H9 (cell line): ENCODE results near the gene MS4A14. TPM values are rescaled to one million over a fixed set of nuclear protein-coding genes. Genes with fewer than 3 reads are reported as not detected.

Source experiments
- DNase-seq: peaks from one replicate; pipeline ENCODE4 v3.0.0-alpha.2; 2017
- H2AFZ ChIP-seq: one replicate; pipeline ENCODE4 v1.6.1; 2013; ENCODE audit warnings: mild to moderate bottlenecking, low read length, control low read depth, moderate library complexity
- H2AK5ac ChIP-seq: 2 replicates; pipeline ENCODE4 v1.6.1; 2013; ENCODE audit warnings: low read length, control low read depth, mixed read lengths; ENCODE audit not compliant: insufficient read length
- H2BK120ac ChIP-seq: one replicate; pipeline ENCODE4 v1.6.1; 2013; ENCODE audit warnings: low read depth, mild to moderate bottlenecking, low read length, control low read depth, inconsistent platforms; ENCODE audit not compliant: poor library complexity, severe bottlenecking
- H2BK12ac ChIP-seq: 2 replicates; pipeline ENCODE4 v1.6.1; 2013; ENCODE audit warnings: low read length, control low read depth, mixed read lengths, low read depth; ENCODE audit not compliant: insufficient read length
- H2BK15ac ChIP-seq: 2 replicates; pipeline ENCODE4 v1.6.1; 2013; ENCODE audit warnings: low read depth, low read length, control low read depth
- H2BK20ac ChIP-seq: one replicate; pipeline ENCODE4 v1.6.1; 2013; ENCODE audit warnings: low read depth, mild to moderate bottlenecking, low read length, control low read depth, inconsistent platforms; ENCODE audit not compliant: poor library complexity, severe bottlenecking
- H2BK5ac ChIP-seq: 2 replicates; pipeline ENCODE4 v1.6.1; 2013; ENCODE audit warnings: low read length, control low read depth, mixed read lengths; ENCODE audit not compliant: insufficient read length
- H3K14ac ChIP-seq: 2 replicates; pipeline ENCODE4 v1.6.1; 2013; ENCODE audit warnings: low read length, control low read depth; ENCODE audit not compliant: insufficient read depth
- H3K18ac ChIP-seq: 2 replicates; pipeline ENCODE4 v1.6.1; 2013; ENCODE audit warnings: low read depth, mild to moderate bottlenecking, mixed read lengths, low read length, control low read depth; ENCODE audit not compliant: insufficient read length
- H3K23ac ChIP-seq: 2 replicates; pipeline ENCODE4 v1.6.1; 2013; ENCODE audit warnings: low read length, control low read depth, mixed read lengths, low read depth; ENCODE audit not compliant: insufficient read length
- H3K23me2 ChIP-seq: 2 replicates; pipeline ENCODE4 v1.6.1; 2013; ENCODE audit warnings: low read depth, mild to moderate bottlenecking, mixed read lengths, low read length, control low read depth; ENCODE audit not compliant: insufficient read length, poor library complexity, severe bottlenecking
- H3K27ac ChIP-seq: 2 replicates; pipeline ENCODE4 v1.5.1; 2013; ENCODE audit warnings: low read length, control low read depth, mixed read lengths, low read depth; ENCODE audit not compliant: insufficient read length
- H3K27me3 ChIP-seq: 2 replicates; pipeline ENCODE4 v1.6.1; 2013; ENCODE audit warnings: low read length, control low read depth, inconsistent platforms; ENCODE audit not compliant: insufficient read depth
- H3K4ac ChIP-seq: 2 replicates; pipeline ENCODE4 v1.6.1; 2013; ENCODE audit warnings: low read depth, mild to moderate bottlenecking, control low read depth, inconsistent platforms, low read length, moderate library complexity
- H3K4me1 ChIP-seq: 2 replicates; pipeline ENCODE4 v1.6.1; 2013; ENCODE audit warnings: low read length, control low read depth, inconsistent platforms; ENCODE audit not compliant: insufficient read depth
- H3K4me2 ChIP-seq: 2 replicates; pipeline ENCODE4 v1.6.1; 2013; ENCODE audit warnings: low read length, control low read depth, mixed read lengths; ENCODE audit not compliant: insufficient read length, insufficient read depth
- H3K56ac ChIP-seq: 2 replicates; pipeline ENCODE4 v1.6.1; 2013; ENCODE audit warnings: low read depth, mild to moderate bottlenecking, mixed read lengths, low read length, control low read depth; ENCODE audit not compliant: insufficient read length
- H3K79me1 ChIP-seq: 2 replicates; pipeline ENCODE4 v1.6.1; 2013; ENCODE audit warnings: low read depth, mild to moderate bottlenecking, moderate library complexity, low read length, control low read depth, inconsistent platforms; ENCODE audit not compliant: insufficient read depth, poor library complexity, severe bottlenecking
- H3K79me2 ChIP-seq: 2 replicates; pipeline ENCODE4 v1.6.1; 2013; ENCODE audit warnings: low read length, control low read depth, inconsistent platforms; ENCODE audit not compliant: insufficient read depth
- H3K9ac ChIP-seq: 2 replicates; pipeline ENCODE4 v1.6.1; 2013; ENCODE audit warnings: low read length, control low read depth, mixed read lengths; ENCODE audit not compliant: insufficient read length; ENCODE audit errors: extremely low read depth
- H3K9me3 ChIP-seq: one replicate; pipeline ENCODE4 v1.6.1; 2013; ENCODE audit warnings: low read depth, low read length, inconsistent platforms; ENCODE audit not compliant: control insufficient read depth
- H3T11ph ChIP-seq: one replicate; pipeline ENCODE4 v1.6.1; 2013; ENCODE audit warnings: mild to moderate bottlenecking, low read length, control low read depth, inconsistent platforms
- H4K20me1 ChIP-seq: one replicate; pipeline ENCODE4 v1.6.1; 2013; ENCODE audit not compliant: control insufficient read depth, insufficient read length, insufficient read depth
- H4K5ac ChIP-seq: 2 replicates; pipeline ENCODE4 v1.6.1; 2013; ENCODE audit warnings: low read depth, mild to moderate bottlenecking, mixed read lengths, low read length, control low read depth; ENCODE audit not compliant: insufficient read length
- H4K8ac ChIP-seq: replicated peaks from 2 replicates; pipeline ENCODE4 v1.6.1; 2013; ENCODE audit warnings: low read length, control low read depth, mixed read lengths, low read depth; ENCODE audit not compliant: insufficient read length
- H4K91ac ChIP-seq: 2 replicates; pipeline ENCODE4 v1.6.1; 2013; ENCODE audit warnings: low read depth, mild to moderate bottlenecking, moderate library complexity, mixed read lengths, low read length, control low read depth; ENCODE audit not compliant: insufficient read length
- H3K27ac Mint-ChIP-seq, 3 experiments: 2 replicates in 2 of 3; 3 replicates in 1 of 3; pipeline ENCODE4 v1.8.0; 2020 to 2021; ENCODE audit warnings: mixed read lengths in 3 of 3, mild to moderate bottlenecking in 1 of 3, moderate library complexity in 1 of 3
- H3K27me3 Mint-ChIP-seq: 2 replicates; pipeline ENCODE4 v1.8.0; 2021; ENCODE audit warnings: low read depth, mild to moderate bottlenecking, moderate library complexity, mixed read lengths
- H3K36me3 Mint-ChIP-seq, 3 experiments: 2 replicates in 2 of 3; 3 replicates in 1 of 3; pipeline ENCODE4 v1.8.0; 2020 to 2021; ENCODE audit warnings: low read depth in 3 of 3, mixed read lengths in 3 of 3; ENCODE audit not compliant: insufficient read depth in 1 of 3
- H3K4me1 Mint-ChIP-seq, 2 experiments: 2 replicates each; pipeline ENCODE4 v1.8.0; 2020; ENCODE audit warnings: mixed read lengths in 2 of 2
- H3K4me3 Mint-ChIP-seq, 2 experiments: 2 replicates in 1 of 2; 3 replicates in 1 of 2; pipeline ENCODE4 v1.8.0; 2020 to 2021; ENCODE audit warnings: mild to moderate bottlenecking in 2 of 2, mixed read lengths in 2 of 2, moderate library complexity in 1 of 2
- H3K9me3 Mint-ChIP-seq, 2 experiments: 2 replicates in 1 of 2; 3 replicates in 1 of 2; pipeline ENCODE4 v1.8.0; 2020; ENCODE audit warnings: mild to moderate bottlenecking in 2 of 2, mixed read lengths in 2 of 2, moderate library complexity in 1 of 2
- WGBS: extraction: QIAGEN DNeasy Blood & Tissue Kit; methylation state at CpG from one replicate; pipeline ENCODE4 v1.1.7; 2013; ENCODE audit warnings: missing lambda C conversion rate, low lambda C conversion rate, mixed read lengths; ENCODE audit not compliant: insufficient read length; ENCODE audit errors: extremely low coverage; 5-methylcytosine and 5-hydroxymethylcytosine counted together
- total RNA-seq: library from RNA; stranded (reverse); gene quantifications from 2 replicates; pipeline ENCODE4 v1.2.1, GENCODE V29; 2021
- TF ChIP-seq, protein P1 (sequence below): fragments of 200-600 bp; sonication (generic); conservative IDR thresholded peaks from 3 replicates; pipeline ENCODE4 v1.8.0; 2021; ENCODE audit warnings: antibody characterized with exemption, mild to moderate bottlenecking

MS4A14 gene
- total RNA-seq, 1 experiment from 2014 or later: not detected

DNA sequence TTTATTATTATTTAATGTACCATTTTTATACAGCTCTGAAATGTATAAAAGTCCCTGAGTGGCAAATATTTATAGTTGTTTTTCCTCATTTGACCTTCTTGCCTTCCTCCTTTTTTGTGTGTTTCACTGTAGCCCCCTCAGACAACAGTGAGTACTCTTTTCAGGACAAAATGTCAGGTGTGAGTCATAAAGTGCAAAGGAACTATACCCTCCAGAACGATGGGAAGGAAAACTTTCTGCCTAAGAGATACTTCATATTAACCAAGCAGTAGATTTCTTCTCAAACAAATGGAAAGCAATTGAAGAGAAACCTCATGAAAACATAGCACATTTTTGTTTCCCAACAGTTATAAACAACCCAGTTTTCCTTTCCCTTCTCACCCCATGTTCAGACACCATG is 34.0 kb upstream of the MS4A14 start:
- H2AK5ac ChIP-seq: no peak overlapping the region
- H3K4me2 ChIP-seq: no peak overlapping the region
- H3K79me2 ChIP-seq: no peaks in the 10 kb centered on the region
- H2AFZ ChIP-seq: no peak overlapping the region
- no peak overlapping the region for H3K56ac ChIP-seq
- no peak overlapping the region for H2BK12ac ChIP-seq
- no peak overlapping the region for H2BK120ac ChIP-seq
- H3K23ac ChIP-seq: no peak overlapping the region
- DNase-seq: no peak
- H2BK15ac ChIP-seq: no peak overlapping the region
- no peak overlapping the region for H3K27ac ChIP-seq
- H3K23me2 ChIP-seq: no peaks in the 10 kb centered on the region
- no peaks in the 10 kb centered on the region for H4K20me1 ChIP-seq
- peaks cover 6% of the 10 kb centered on the region; the same call in 1 of the 2 replicates for H3K4me1 ChIP-seq
- H3K9me3 Mint-ChIP-seq: peaks cover 28 to 32% of the 10 kb centered on the region in 2 experiments
- no peak overlapping the region for H4K8ac ChIP-seq
- H3K27me3 Mint-ChIP-seq: no peaks in the 10 kb centered on the region
- no CpG with 5 or more reads among the region's 1 CpG for WGBS
- H3K4me3 Mint-ChIP-seq: no peak overlapping the region
- no peak overlapping the region for H3K4ac ChIP-seq
- no peak overlapping the region for H3K18ac ChIP-seq
- no peak overlapping the region for H2BK5ac ChIP-seq
- no peaks in the 10 kb centered on the region for H3K27me3 ChIP-seq
- H3K27ac Mint-ChIP-seq: no peak overlapping the region
- TF ChIP-seq, protein P1, sequence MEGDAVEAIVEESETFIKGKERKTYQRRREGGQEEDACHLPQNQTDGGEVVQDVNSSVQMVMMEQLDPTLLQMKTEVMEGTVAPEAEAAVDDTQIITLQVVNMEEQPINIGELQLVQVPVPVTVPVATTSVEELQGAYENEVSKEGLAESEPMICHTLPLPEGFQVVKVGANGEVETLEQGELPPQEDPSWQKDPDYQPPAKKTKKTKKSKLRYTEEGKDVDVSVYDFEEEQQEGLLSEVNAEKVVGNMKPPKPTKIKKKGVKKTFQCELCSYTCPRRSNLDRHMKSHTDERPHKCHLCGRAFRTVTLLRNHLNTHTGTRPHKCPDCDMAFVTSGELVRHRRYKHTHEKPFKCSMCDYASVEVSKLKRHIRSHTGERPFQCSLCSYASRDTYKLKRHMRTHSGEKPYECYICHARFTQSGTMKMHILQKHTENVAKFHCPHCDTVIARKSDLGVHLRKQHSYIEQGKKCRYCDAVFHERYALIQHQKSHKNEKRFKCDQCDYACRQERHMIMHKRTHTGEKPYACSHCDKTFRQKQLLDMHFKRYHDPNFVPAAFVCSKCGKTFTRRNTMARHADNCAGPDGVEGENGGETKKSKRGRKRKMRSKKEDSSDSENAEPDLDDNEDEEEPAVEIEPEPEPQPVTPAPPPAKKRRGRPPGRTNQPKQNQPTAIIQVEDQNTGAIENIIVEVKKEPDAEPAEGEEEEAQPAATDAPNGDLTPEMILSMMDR: no peak
- no peaks in the 10 kb centered on the region for H3K79me1 ChIP-seq
- H4K91ac ChIP-seq: no peak overlapping the region
- H3K36me3 Mint-ChIP-seq: peaks cover 14 to 44% (median 25%) of the 10 kb centered on the region in 3 experiments
- no peak overlapping the region for H4K5ac ChIP-seq
- peaks cover 27% of the 10 kb centered on the region for H3K9me3 ChIP-seq
- no peak overlapping the region for H3T11ph ChIP-seq
- H2BK20ac ChIP-seq: no peak overlapping the region
- H3K4me1 Mint-ChIP-seq: peaks cover 31 to 32% of the 10 kb centered on the region in 2 experiments
- no peak overlapping the region for H3K9ac ChIP-seq
- H3K14ac ChIP-seq: no peak overlapping the region
